Parathyroid adenoma (tissue), 2 donors: ENCODE measurements around the gene FAM53B.

Experiments used
- H2AFZ ChIP-seq: fragments of 300-600 bp; sonication (generic); one replicate; pipeline ENCODE4 v1.7.0; 2017; ENCODE audit warnings: antibody characterized with exemption, mild to moderate bottlenecking
- H3K27ac ChIP-seq: fragments of 300-600 bp; sonication (generic); one replicate; pipeline ENCODE4 v1.7.0; 2017
- H3K27me3 ChIP-seq: fragments of 300-600 bp; sonication (generic); one replicate; pipeline ENCODE4 v1.7.0; 2017; ENCODE audit warnings: low read length; ENCODE audit not compliant: control insufficient read depth, insufficient read depth
- H3K36me3 ChIP-seq: fragments of 300-600 bp; sonication (generic); one replicate; pipeline ENCODE4 v1.7.0; 2017; ENCODE audit warnings: low read length; ENCODE audit not compliant: control insufficient read depth, insufficient read depth
- H3K4me1 ChIP-seq: fragments of 300-600 bp; sonication (generic); one replicate; pipeline ENCODE4 v1.7.0; 2017; ENCODE audit warnings: control low read depth
- H3K4me2 ChIP-seq: fragments of 300-600 bp; sonication (generic); one replicate; pipeline ENCODE4 v1.7.0; 2017; ENCODE audit warnings: low read length
- H3K4me3 ChIP-seq: fragments of 300-600 bp; sonication (generic); one replicate; pipeline ENCODE4 v1.7.0; 2017; ENCODE audit warnings: low read depth, low read length
- H3K79me2 ChIP-seq: fragments of 300-600 bp; sonication (generic); one replicate; pipeline ENCODE4 v1.7.0; 2017; ENCODE audit warnings: control low read depth
- H3K9ac ChIP-seq: fragments of 300-600 bp; sonication (generic); one replicate; pipeline ENCODE4 v1.7.0; 2017; ENCODE audit warnings: mild to moderate bottlenecking
- H3K9me3 ChIP-seq: fragments of 300-600 bp; sonication (generic); one replicate; pipeline ENCODE4 v1.7.0; 2017; ENCODE audit warnings: low read length; ENCODE audit not compliant: control insufficient read depth
- CTCF ChIP-seq: fragments of 300-600 bp; sonication (generic); IDR thresholded peaks from one replicate; pipeline ENCODE4 v1.7.0; 2017; ENCODE audit warnings: antibody characterized with exemption, mild to moderate bottlenecking
- donor health status: primary hyperparathyroidism.

Gene FAM53B

DNA sequence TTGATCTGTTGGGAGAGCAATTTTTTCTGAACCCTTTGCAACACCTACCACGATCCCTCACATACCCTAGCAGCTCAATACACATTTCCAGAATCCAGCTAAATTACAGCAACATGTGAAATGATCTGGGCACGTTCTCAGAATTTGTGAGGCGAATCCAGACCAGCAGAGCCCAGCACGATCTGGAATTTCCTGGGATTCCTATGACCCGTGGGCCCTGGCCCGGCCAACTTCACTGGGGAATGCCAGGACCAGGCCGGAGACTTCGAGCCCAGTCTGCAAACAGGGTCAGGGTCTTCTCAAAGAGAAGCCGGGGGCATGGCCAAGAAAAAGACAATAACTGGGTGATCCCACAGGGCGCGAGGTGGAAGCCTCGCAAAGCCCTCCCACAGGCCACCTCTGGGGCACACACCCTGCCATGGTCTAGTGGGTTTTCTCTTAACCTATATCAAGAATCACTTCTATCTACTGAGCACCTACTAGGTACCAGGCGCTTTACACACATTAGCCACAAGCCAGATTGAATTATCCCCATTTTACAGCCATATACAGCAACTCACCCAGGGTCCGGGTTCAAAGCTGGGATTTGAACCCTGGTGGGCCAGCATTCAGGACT is 33.8 kb downstream of the FAM53B start:
- Histone ChIP-seq H3K4me1 (peaks cover 54% of the 10 kb centered on the region), H3K27ac (peak overlapping the region; percentile 100), H3K36me3 (no peaks in the 10 kb centered on the region), H3K9me3 (no peaks in the 10 kb centered on the region), H3K4me2 (no peak overlapping the region), H3K79me2 (peaks cover 63% of the 10 kb centered on the region), H3K9ac (no peak overlapping the region), H3K27me3 (no peaks in the 10 kb centered on the region), H2AFZ (no peak overlapping the region), H3K4me3 (no peak overlapping the region)
- TF ChIP-seq CTCF = no peak

GRCh38 chr10:124709861-124710260 is 34.3 kb downstream of the FAM53B start:
- H2AFZ ChIP-seq = no peak overlapping the region
- TF ChIP-seq CTCF = no peak
- H3K9ac ChIP-seq = no peak overlapping the region
- peaks cover 58% of the 10 kb centered on the region for H3K79me2 ChIP-seq
- H3K27me3 ChIP-seq = no peaks in the 10 kb centered on the region
- H3K36me3 ChIP-seq = no peaks in the 10 kb centered on the region
- no peaks in the 10 kb centered on the region for H3K9me3 ChIP-seq
- H3K27ac ChIP-seq = peak overlapping the region; percentile 100
- no peak overlapping the region for H3K4me2 ChIP-seq
- peaks cover 54% of the 10 kb centered on the region for H3K4me1 ChIP-seq
- H3K4me3 ChIP-seq = no peak overlapping the region

DNA sequence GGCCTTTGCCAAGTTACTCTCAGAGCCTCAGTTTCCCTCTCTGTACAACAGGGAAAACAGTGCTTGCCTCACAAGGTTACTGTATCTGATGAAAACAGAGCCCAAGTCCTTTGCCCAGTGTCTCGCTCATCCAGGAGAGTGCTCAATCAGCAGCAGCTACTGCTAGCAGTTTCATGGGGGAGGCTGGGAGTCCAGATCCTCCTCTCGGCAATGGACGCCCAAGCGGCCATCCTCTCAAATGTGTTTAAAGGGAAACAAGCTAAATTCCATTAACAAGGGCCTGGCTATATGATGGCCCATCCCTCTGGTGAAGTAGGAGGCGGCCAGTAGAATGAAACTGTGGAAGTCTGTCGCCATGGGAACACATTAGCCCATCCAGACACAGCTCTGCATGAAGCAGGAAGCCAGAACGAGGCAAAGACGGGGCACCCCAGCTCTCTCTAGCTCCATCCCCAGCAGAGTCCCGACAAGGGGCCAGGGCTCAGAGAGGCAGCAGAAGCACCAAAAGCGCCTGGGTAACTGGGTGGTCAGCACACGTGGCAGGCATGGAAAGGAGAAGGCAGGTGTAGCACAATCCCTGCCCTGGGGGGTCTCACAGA is 35.2 kb downstream of the FAM53B start:
- no peak overlapping the region for H3K9ac ChIP-seq
- TF ChIP-seq CTCF = no peak

GRCh38 chr10:124708246-124708779 is 35.9 kb downstream of the FAM53B start:
- Histone ChIP-seq H3K79me2 (peaks cover 46% of the 10 kb centered on the region), H3K9me3 (no peaks in the 10 kb centered on the region), H3K36me3 (no peaks in the 10 kb centered on the region), H3K27ac (peak overlapping the region; percentile 100), H3K4me3 (no peak overlapping the region), H3K9ac (no peak overlapping the region), H3K4me1 (peaks cover 70% of the 10 kb centered on the region), H3K4me2 (no peak overlapping the region), H2AFZ (no peak overlapping the region), H3K27me3 (no peaks in the 10 kb centered on the region)
- TF ChIP-seq CTCF = no peak

More for the DNA sequence above, 35.2 kb downstream of the FAM53B start:
- Histone ChIP-seq H3K27ac (peak overlapping the region; percentile 100), H3K9me3 (no peaks in the 10 kb centered on the region), H2AFZ (no peak overlapping the region), H3K27me3 (no peaks in the 10 kb centered on the region), H3K4me3 (no peak overlapping the region), H3K4me1 (peaks cover 63% of the 10 kb centered on the region), H3K79me2 (peaks cover 52% of the 10 kb centered on the region), H3K36me3 (no peaks in the 10 kb centered on the region), H3K4me2 (no peak overlapping the region)
